Karpas-422 (cell line): ENCODE data around the gene IQGAP3. TPM values are rescaled to one million over a fixed set of nuclear protein-coding genes. Genes with fewer than 3 reads are reported as not detected.
"Not testable (repeated sequence)": the region's sequence is repeated elsewhere in the genome, so short reads cannot be mapped to it uniquely, and the experiment has no call there.

Experiments
- DNase-seq: peaks from one replicate; pipeline ENCODE4 v3.0.0-alpha.2; 2015
- H2AFZ ChIP-seq: fragments of 200-600 bp; sonication (generic); 2 replicates; pipeline ENCODE4 v1.6.1; 2014; ENCODE audit warnings: antibody characterized with exemption, low read length, mixed read lengths
- H3K27ac ChIP-seq: fragments of 200-600 bp; sonication (generic); 2 replicates; pipeline ENCODE4 v1.5.1; 2014; ENCODE audit warnings: mild to moderate bottlenecking, low read length, moderate library complexity
- H3K27me3 ChIP-seq: fragments of 200-600 bp; sonication (generic); 2 replicates; pipeline ENCODE4 v1.6.1; 2014; ENCODE audit warnings: low read length, mixed read lengths
- H3K36me3 ChIP-seq: fragments of 200-600 bp; sonication (generic); 2 replicates; pipeline ENCODE4 v1.6.1; 2014; ENCODE audit warnings: low read length, mixed read lengths; ENCODE audit not compliant: insufficient read depth
- H3K4me1 ChIP-seq: fragments of 200-600 bp; sonication (generic); 2 replicates; pipeline ENCODE4 v1.6.1; 2014; ENCODE audit warnings: mild to moderate bottlenecking, low read length, mixed read lengths
- H3K4me2 ChIP-seq: fragments of 200-600 bp; sonication (generic); 2 replicates; pipeline ENCODE4 v1.6.1; 2014; ENCODE audit warnings: low read length, low read depth, mild to moderate bottlenecking; ENCODE audit not compliant: poor library complexity, severe bottlenecking
- H3K4me3 ChIP-seq: fragments of 200-600 bp; sonication (generic); 2 replicates; pipeline ENCODE4 v1.5.1; 2014; ENCODE audit warnings: mild to moderate bottlenecking, antibody characterized with exemption, low read length, mixed read lengths
- H3K79me2 ChIP-seq: fragments of 200-600 bp; sonication (generic); 2 replicates; pipeline ENCODE4 v1.6.1; 2014; ENCODE audit warnings: mild to moderate bottlenecking, low read length, mixed read lengths
- H3K9ac ChIP-seq: fragments of 200-600 bp; sonication (generic); 2 replicates; pipeline ENCODE4 v1.6.0; 2014; ENCODE audit warnings: low read length
- H3K9me2 ChIP-seq: fragments of 200-600 bp; sonication (generic), shearing (Covaris generic); replicated peaks from 2 replicates; pipeline ENCODE4 v1.6.0; 2014; ENCODE audit warnings: mild to moderate bottlenecking, low read length, moderate library complexity; ENCODE audit not compliant: insufficient read depth
- H3K9me3 ChIP-seq: fragments of 300-700, 200-600 bp; sonication (generic); 2 replicates; pipeline ENCODE4 v1.6.1; 2014; ENCODE audit warnings: low read length, mixed read lengths
- H4K20me1 ChIP-seq: fragments of 200-600 bp; sonication (generic); 2 replicates; pipeline ENCODE4 v1.6.1; 2014; ENCODE audit warnings: mild to moderate bottlenecking, antibody characterized with exemption, low read length, low read depth; ENCODE audit not compliant: insufficient read depth
- total RNA-seq: library from RNA; depleted of rRNA; stranded (reverse); fragments of >200 nt; shearing (Covaris generic); gene quantifications from 2 replicates; pipeline ENCODE4 v1.2.3, GENCODE V29; 2014; ENCODE audit warnings: low replicate concordance; rRNA removed

The IQGAP3 gene, protein sequence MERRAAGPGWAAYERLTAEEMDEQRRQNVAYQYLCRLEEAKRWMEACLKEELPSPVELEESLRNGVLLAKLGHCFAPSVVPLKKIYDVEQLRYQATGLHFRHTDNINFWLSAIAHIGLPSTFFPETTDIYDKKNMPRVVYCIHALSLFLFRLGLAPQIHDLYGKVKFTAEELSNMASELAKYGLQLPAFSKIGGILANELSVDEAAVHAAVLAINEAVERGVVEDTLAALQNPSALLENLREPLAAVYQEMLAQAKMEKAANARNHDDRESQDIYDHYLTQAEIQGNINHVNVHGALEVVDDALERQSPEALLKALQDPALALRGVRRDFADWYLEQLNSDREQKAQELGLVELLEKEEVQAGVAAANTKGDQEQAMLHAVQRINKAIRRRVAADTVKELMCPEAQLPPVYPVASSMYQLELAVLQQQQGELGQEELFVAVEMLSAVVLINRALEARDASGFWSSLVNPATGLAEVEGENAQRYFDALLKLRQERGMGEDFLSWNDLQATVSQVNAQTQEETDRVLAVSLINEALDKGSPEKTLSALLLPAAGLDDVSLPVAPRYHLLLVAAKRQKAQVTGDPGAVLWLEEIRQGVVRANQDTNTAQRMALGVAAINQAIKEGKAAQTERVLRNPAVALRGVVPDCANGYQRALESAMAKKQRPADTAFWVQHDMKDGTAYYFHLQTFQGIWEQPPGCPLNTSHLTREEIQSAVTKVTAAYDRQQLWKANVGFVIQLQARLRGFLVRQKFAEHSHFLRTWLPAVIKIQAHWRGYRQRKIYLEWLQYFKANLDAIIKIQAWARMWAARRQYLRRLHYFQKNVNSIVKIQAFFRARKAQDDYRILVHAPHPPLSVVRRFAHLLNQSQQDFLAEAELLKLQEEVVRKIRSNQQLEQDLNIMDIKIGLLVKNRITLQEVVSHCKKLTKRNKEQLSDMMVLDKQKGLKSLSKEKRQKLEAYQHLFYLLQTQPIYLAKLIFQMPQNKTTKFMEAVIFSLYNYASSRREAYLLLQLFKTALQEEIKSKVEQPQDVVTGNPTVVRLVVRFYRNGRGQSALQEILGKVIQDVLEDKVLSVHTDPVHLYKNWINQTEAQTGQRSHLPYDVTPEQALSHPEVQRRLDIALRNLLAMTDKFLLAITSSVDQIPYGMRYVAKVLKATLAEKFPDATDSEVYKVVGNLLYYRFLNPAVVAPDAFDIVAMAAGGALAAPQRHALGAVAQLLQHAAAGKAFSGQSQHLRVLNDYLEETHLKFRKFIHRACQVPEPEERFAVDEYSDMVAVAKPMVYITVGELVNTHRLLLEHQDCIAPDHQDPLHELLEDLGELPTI (N-terminal part only)
- total RNA-seq: 0.75 and 1.5 TPM in 2 replicates

DNA sequence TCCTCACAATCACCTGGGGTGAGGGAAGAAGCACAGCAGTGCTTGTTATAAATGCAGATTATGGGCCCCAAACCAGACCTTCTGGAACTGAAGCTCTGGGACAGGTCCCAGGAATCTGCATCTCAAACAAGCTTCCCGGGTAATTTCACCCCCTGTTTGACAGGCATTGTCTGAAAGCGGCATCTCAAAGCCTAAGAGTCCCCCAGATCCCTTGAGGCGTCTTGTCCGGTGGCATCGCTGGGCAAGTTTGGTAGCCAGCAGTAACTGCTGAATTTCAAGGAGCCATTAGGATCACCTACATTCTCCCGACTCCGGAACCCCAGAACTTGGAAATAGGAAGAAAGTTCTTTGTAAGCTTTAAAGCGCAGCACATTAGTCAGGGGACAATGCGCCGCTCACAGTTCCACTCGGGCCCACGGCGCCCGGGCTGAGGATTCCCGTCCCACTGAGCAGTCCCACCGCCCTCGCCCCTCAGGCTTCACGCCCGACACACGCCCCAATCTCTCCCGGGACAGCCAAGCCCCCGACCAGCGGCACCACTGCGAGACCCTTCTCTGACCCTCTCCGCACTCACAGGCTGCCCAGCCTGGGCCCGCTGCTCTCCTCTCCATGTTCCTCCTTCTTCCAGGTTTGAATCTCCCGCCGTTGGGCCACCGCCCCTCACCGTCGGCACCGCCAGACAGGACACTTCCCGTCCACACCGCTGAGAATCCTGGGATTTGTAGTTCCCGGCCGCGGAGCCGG, at the start of gene IQGAP3:
Gene IQGAP3, minus strand, starts transcription at position 647 of the 744 bp plus-strand sequence. Its CDS starts 36 bp downstream, at position 611.
- Histone ChIP-seq H3K27ac (no peak within 1 kb of the TSS), H2AFZ (0 out of 2 replicates have a peak within 1 kb of the TSS, but pooled peaks have one; percentile 13), H3K9me3 (no peaks in the 10 kb centered on the region), H3K9me2 (no peaks in the 10 kb centered on the region), H3K27me3 (no peaks in the 10 kb centered on the region), H3K9ac (0 out of 2 replicates have a peak within 1 kb of the TSS, but pooled peaks have one; percentile 8), H3K79me2 (no peaks in the 10 kb centered on the region), H3K4me1 (peaks cover 6% of the 10 kb centered on the region), H3K4me2 (peak within 1 kb of the TSS; percentile 46), H3K36me3 (no peaks in the 10 kb centered on the region), H4K20me1 (no peaks in the 10 kb centered on the region), H3K4me3 (peak within 1 kb of the TSS; percentile 37; the same call in 1 of the 2 replicates)
- DNase-seq: peak; percentile 82

- Histone ChIP-seq H3K4me2 (no peak overlapping the region), H3K9me2 (no peaks in the 10 kb centered on the region), H3K9me3 (no peaks in the 10 kb centered on the region), H3K36me3 (no peaks in the 10 kb centered on the region), H3K9ac (no peak overlapping the region), H3K4me3 (no peak overlapping the region), H3K27me3 (no peaks in the 10 kb centered on the region), H3K4me1 (peaks cover 8% of the 10 kb centered on the region), H3K79me2 (no peaks in the 10 kb centered on the region), H3K27ac (no peak overlapping the region), H4K20me1 (no peaks in the 10 kb centered on the region), H2AFZ (no peak overlapping the region)
- DNase-seq: no peak
Measured at GRCh38 chr1:156619582-156619955, 47.2 kb upstream of the IQGAP3 start.

DNA sequence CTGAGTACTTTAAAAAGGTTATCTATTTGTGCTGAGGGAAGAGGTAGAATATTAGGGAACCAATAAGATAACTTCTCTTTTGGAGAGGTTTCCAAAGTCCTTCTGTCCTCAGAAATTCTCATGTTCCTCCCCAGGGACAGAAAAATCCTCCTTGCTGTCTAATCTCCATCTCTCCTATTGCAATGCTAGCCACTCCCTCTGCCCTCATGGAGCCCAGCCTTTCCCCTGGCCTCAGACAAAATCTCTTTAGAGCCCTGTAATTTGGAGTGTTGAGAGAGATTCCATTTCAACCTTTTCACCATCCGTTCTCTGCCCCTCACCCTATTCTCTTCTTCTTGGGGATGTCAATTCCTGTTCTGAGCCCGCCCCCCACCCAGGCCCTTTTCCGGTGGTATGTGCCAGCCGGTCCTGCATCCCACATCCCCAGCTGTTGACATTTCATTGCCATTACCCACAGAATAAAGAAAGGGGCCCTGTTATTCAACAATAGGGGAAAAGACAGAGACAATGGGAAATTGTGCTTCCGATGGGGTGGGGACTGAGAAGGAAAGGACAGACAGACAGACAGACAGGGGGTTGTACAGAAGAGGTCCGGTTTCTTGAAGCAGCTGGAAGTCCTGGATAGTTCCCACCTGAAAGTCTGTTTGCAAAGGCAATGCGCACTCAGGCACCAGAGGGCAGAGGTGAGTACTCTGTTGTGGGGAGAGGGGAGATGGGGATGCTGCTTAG, 46.7 kb upstream of the IQGAP3 start, which contains the start of gene HAPLN2:
Gene HAPLN2, plus strand, starts transcription at position 563 of the 729 bp plus-strand sequence. CDS start 4,076 bp downstream, outside the sequence.
- H3K9ac ChIP-seq: no peak within 1 kb of the TSS
- H3K79me2 ChIP-seq: no peaks in the 10 kb centered on the region
- H3K9me3 ChIP-seq: no peaks in the 10 kb centered on the region
- peaks cover 8% of the 10 kb centered on the region for H3K4me1 ChIP-seq
- no peaks in the 10 kb centered on the region for H3K27me3 ChIP-seq
- H3K9me2 ChIP-seq: no peaks in the 10 kb centered on the region
- H3K36me3 ChIP-seq: no peaks in the 10 kb centered on the region
- H2AFZ ChIP-seq: no peak within 1 kb of the TSS
- H4K20me1 ChIP-seq: no peaks in the 10 kb centered on the region
- H3K4me3 ChIP-seq: no peak within 1 kb of the TSS
- no peak within 1 kb of the TSS for H3K4me2 ChIP-seq
- no peak within 1 kb of the TSS for H3K27ac ChIP-seq
- DNase-seq: peak; percentile 66

DNA sequence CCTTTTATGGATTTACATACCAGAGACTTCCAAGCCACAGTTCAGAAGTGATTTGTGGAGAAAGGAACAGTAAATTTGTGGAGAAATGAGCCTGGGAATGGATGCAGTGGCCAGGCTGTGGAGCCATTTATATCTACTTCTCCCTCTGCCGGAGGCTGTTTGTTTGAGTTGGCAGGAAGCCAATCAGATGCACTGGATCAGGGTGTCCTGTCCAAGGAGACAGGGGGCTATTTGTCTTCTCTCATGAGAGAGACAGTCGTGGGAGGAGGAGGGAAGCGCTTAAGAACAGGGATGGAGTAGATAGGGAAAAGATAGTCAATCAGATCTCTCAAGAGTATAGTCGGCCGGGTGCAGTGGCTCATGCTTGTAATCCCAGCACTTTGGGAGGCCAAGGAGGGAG, 44.1 kb upstream of the IQGAP3 start:
- DNase-seq: no peak
- H3K36me3 ChIP-seq: no peaks in the 10 kb centered on the region
- no peaks in the 10 kb centered on the region for H3K27me3 ChIP-seq
- H3K9me3 ChIP-seq: no peaks in the 10 kb centered on the region
- no peak overlapping the region for H3K9ac ChIP-seq
- H3K4me1 ChIP-seq: peaks cover 8% of the 10 kb centered on the region
- H2AFZ ChIP-seq: no peak overlapping the region
- no peak overlapping the region for H3K4me3 ChIP-seq
- H4K20me1 ChIP-seq: no peaks in the 10 kb centered on the region
- no peaks in the 10 kb centered on the region for H3K79me2 ChIP-seq
- no peaks in the 10 kb centered on the region for H3K9me2 ChIP-seq
- no peak overlapping the region for H3K27ac ChIP-seq
- H3K4me2 ChIP-seq: no peak overlapping the region

- H4K20me1 ChIP-seq: no peaks in the 10 kb centered on the region
- H3K9ac ChIP-seq: no peak overlapping the region
- H2AFZ ChIP-seq: no peak overlapping the region
- no peak overlapping the region for H3K27ac ChIP-seq
- DNase-seq: no peak
- no peak overlapping the region for H3K4me2 ChIP-seq
- no peaks in the 10 kb centered on the region for H3K9me2 ChIP-seq
- no peaks in the 10 kb centered on the region for H3K79me2 ChIP-seq
- H3K4me1 ChIP-seq: peaks cover 8% of the 10 kb centered on the region
- no peaks in the 10 kb centered on the region for H3K27me3 ChIP-seq
- H3K4me3 ChIP-seq: no peak overlapping the region
- H3K36me3 ChIP-seq: no peaks in the 10 kb centered on the region
- H3K9me3 ChIP-seq: no peaks in the 10 kb centered on the region
Measured at GRCh38 chr1:156615946-156616345, 43.6 kb upstream of the IQGAP3 start.

- no peak overlapping the region for H3K4me2 ChIP-seq
- no peaks in the 10 kb centered on the region for H3K27me3 ChIP-seq
- no peak overlapping the region for H3K4me3 ChIP-seq
- DNase-seq: no peak
- H4K20me1 ChIP-seq: no peaks in the 10 kb centered on the region
- H3K27ac ChIP-seq: no peak overlapping the region
- no peak overlapping the region for H2AFZ ChIP-seq
- no peaks in the 10 kb centered on the region for H3K36me3 ChIP-seq
- H3K9me2 ChIP-seq: no peaks in the 10 kb centered on the region
- H3K79me2 ChIP-seq: no peaks in the 10 kb centered on the region
- peaks cover 10% of the 10 kb centered on the region for H3K4me1 ChIP-seq
- no peak overlapping the region for H3K9ac ChIP-seq
- no peaks in the 10 kb centered on the region for H3K9me3 ChIP-seq
Measured at GRCh38 chr1:156612666-156613065, 40.3 kb upstream of the IQGAP3 start.

GRCh38 chr1:156610072-156610471, 37.7 kb upstream of the IQGAP3 start:
- not testable (repeated sequence) for H3K9me2 ChIP-seq, H3K9me3 ChIP-seq, H3K27ac ChIP-seq, H3K79me2 ChIP-seq, H3K36me3 ChIP-seq, DNase-seq, H3K9ac ChIP-seq, H3K27me3 ChIP-seq, H4K20me1 ChIP-seq, H2AFZ ChIP-seq, H3K4me2 ChIP-seq, H3K4me3 ChIP-seq
- peaks cover 21% of the 10 kb centered on the region for H3K4me1 ChIP-seq
